HL-60 (cell line): ENCODE data around the gene SERPINB2.

Experiments
- DNase-seq, 2 experiments: peaks; one replicate each; pipeline ENCODE4 v3.0.0-alpha.2; 2010 to 2020; ENCODE audit warnings: low read depth in 1 of 2, low spot score in 1 of 2
- H3K27ac ChIP-seq: fragments of 250-450 bp; sonication (Bioruptor Pico); replicated peaks from 2 replicates; pipeline ENCODE4 v1.5.1; 2020; ENCODE audit warnings: mild to moderate bottlenecking, moderate library complexity
- H3K27me3 ChIP-seq: fragments of 250-450 bp; sonication (Bioruptor Pico); 2 replicates; pipeline ENCODE4 v1.5.1; 2021; ENCODE audit warnings: mild to moderate bottlenecking, moderate library complexity; ENCODE audit not compliant: insufficient read depth, poor library complexity, severe bottlenecking
- H3K4me3 ChIP-seq: replicated peaks from 2 replicates; pipeline ENCODE4 v1.5.1; 2011; ENCODE audit warnings: mild to moderate bottlenecking, control low read depth, low read length; ENCODE audit not compliant: insufficient read depth
- GABPA ChIP-seq: IDR thresholded peaks from 2 replicates; pipeline ENCODE4 v1.6.1; 2012; ENCODE audit warnings: low read depth
- POLR2AphosphoS5 ChIP-seq: IDR thresholded peaks from 2 replicates; pipeline ENCODE4 v1.6.1; 2012; ENCODE audit warnings: low read depth
- SPI1 ChIP-seq: IDR thresholded peaks from 2 replicates; pipeline ENCODE4 v1.6.1; 2012; ENCODE audit warnings: low read depth, mild to moderate bottlenecking, borderline replicate concordance
- TF ChIP-seq, protein P1 (sequence below): IDR thresholded peaks from 2 replicates; pipeline ENCODE4 v1.6.1; 2012; ENCODE audit warnings: low read depth; ENCODE audit not compliant: insufficient replicate concordance
- TF ChIP-seq, protein P2 (sequence below): IDR thresholded peaks from one replicate; pipeline ENCODE4 v1.5.1; 2011; ENCODE audit warnings: low read length, control low read depth, inconsistent platforms; ENCODE audit not compliant: insufficient read depth

Gene SERPINB2

DNA sequence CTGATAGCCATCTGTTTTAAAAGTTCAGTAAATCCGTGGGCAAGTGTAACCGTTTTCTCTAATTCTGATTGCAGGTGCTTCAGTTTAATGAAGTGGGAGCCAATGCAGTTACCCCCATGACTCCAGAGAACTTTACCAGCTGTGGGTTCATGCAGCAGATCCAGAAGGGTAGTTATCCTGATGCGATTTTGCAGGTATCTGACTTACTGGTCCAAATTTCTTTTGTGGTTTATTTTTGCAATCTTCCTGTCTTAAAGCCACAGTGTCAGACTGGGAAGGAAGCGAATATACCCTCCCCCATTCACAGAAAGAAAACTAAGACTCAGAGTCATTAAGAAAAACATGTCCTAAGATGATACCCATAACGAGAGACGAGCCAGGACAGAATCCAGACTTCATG lies 7.7 kb downstream of the SERPINB2 start:
- peak; percentile 86 for DNase-seq

DNA sequence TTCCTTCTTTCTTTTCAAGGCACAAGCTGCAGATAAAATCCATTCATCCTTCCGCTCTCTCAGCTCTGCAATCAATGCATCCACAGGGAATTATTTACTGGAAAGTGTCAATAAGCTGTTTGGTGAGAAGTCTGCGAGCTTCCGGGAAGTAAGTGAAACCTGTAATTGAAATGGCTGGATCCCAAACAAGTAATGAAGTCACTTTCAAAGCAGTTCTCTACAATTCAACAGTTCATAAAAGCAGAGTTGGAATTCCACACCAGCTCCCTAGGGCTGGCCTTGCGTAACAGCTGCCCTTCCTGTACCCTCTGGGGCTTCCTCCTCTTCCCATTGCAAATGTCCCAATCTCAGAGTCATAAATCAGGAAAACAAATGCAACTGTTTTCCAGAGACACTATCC lies 9.6 kb downstream of the SERPINB2 start:
- TF ChIP-seq POLR2AphosphoS5 (no peak), GABPA (no peak), SPI1 (no peak)
- TF ChIP-seq, protein P1, sequence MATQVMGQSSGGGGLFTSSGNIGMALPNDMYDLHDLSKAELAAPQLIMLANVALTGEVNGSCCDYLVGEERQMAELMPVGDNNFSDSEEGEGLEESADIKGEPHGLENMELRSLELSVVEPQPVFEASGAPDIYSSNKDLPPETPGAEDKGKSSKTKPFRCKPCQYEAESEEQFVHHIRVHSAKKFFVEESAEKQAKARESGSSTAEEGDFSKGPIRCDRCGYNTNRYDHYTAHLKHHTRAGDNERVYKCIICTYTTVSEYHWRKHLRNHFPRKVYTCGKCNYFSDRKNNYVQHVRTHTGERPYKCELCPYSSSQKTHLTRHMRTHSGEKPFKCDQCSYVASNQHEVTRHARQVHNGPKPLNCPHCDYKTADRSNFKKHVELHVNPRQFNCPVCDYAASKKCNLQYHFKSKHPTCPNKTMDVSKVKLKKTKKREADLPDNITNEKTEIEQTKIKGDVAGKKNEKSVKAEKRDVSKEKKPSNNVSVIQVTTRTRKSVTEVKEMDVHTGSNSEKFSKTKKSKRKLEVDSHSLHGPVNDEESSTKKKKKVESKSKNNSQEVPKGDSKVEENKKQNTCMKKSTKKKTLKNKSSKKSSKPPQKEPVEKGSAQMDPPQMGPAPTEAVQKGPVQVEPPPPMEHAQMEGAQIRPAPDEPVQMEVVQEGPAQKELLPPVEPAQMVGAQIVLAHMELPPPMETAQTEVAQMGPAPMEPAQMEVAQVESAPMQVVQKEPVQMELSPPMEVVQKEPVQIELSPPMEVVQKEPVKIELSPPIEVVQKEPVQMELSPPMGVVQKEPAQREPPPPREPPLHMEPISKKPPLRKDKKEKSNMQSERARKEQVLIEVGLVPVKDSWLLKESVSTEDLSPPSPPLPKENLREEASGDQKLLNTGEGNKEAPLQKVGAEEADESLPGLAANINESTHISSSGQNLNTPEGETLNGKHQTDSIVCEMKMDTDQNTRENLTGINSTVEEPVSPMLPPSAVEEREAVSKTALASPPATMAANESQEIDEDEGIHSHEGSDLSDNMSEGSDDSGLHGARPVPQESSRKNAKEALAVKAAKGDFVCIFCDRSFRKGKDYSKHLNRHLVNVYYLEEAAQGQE = no peak
- TF ChIP-seq, protein P2, sequence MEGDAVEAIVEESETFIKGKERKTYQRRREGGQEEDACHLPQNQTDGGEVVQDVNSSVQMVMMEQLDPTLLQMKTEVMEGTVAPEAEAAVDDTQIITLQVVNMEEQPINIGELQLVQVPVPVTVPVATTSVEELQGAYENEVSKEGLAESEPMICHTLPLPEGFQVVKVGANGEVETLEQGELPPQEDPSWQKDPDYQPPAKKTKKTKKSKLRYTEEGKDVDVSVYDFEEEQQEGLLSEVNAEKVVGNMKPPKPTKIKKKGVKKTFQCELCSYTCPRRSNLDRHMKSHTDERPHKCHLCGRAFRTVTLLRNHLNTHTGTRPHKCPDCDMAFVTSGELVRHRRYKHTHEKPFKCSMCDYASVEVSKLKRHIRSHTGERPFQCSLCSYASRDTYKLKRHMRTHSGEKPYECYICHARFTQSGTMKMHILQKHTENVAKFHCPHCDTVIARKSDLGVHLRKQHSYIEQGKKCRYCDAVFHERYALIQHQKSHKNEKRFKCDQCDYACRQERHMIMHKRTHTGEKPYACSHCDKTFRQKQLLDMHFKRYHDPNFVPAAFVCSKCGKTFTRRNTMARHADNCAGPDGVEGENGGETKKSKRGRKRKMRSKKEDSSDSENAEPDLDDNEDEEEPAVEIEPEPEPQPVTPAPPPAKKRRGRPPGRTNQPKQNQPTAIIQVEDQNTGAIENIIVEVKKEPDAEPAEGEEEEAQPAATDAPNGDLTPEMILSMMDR = no peak
- DNase-seq = no peak
- Histone ChIP-seq H3K27me3 (no peaks in the 10 kb centered on the region), H3K27ac (peak overlapping the region; percentile 85), H3K4me3 (no peak overlapping the region)

More for the DNA sequence above, 7.7 kb downstream of the SERPINB2 start:
- TF ChIP-seq, protein P1 = no peak
- 0 out of 2 replicates have a peak, but pooled peaks have one; percentile 51 for TF ChIP-seq POLR2AphosphoS5
- no peak for TF ChIP-seq GABPA
- TF ChIP-seq, protein P2 = no peak
- TF ChIP-seq SPI1 = 0 out of 2 replicates have a peak, but pooled peaks have one; percentile 26
- Histone ChIP-seq H3K27me3 (no peaks in the 10 kb centered on the region), H3K4me3 (no peak overlapping the region), H3K27ac (peak overlapping the region; percentile 85)

DNA sequence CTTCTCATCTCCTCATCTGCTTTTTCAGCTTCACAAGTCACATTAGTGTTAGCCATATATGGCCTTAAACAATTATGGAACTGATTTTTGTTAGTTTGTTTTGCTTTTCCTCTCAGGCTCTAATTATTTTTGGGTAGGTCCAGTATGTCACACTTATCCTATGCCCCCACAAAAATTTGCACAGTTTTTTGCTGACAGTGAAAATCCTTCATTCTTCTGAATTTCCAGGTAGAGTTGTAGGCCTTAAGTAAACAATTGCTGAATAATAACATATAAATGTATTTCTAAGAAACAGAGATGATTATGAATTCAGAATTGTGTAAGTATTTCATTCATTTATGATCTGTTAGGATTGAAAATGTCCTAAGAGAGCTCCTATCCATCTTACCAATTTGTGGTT lies 11.7 kb downstream of the SERPINB2 start:
- Histone ChIP-seq H3K4me3 (no peak overlapping the region), H3K27ac (no peak overlapping the region), H3K27me3 (no peaks in the 10 kb centered on the region)
- no peak for DNase-seq
- no peak for TF ChIP-seq SPI1
- TF ChIP-seq, protein P2 = no peak
- no peak for TF ChIP-seq POLR2AphosphoS5

DNA sequence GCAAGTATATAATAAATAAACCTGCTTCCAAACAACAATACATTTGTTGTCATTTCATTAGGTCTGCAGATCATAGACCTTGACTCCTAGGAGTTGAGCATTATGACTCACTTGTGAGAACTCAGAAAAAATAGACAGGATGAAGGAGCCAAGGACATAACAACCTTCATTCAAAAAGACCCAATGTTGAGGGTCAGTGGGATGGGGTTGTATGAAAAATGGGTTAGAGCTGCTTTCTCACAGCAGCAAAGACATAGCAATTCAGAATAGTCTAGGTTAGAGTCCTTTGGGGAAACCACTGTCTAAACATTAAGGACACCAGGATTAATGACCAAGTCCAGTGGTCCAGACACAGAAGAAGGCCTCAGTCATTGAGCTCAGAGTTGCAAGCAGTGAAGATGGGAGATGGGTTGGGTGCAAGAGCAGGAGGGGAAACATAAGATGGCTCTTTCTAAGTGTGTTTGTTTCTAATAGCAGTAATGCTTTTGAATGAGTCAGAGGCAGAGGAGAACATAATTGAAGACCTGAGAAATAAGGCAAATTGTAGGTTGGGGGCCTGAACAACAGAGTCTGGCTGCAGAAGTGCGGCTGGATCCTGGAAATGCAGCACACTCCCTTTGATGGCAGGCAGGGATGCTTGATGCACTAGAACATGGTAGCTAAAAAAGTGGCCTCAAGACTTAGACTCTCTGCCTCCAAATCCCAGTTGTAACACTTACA lies 16.5 kb downstream of the SERPINB2 start:
- H3K27ac ChIP-seq = no peak overlapping the region
- no peaks in the 10 kb centered on the region for H3K27me3 ChIP-seq
- DNase-seq = no peak
- TF ChIP-seq, protein P1 = no peak
- TF ChIP-seq SPI1 = no peak
- TF ChIP-seq, protein P2 = no peak
- no peak for TF ChIP-seq GABPA
- no peak for TF ChIP-seq POLR2AphosphoS5
- H3K4me3 ChIP-seq = no peak overlapping the region
